Mesenchymal stem cell (in vitro differentiated cells and primary cell): ENCODE results near the gene PAWR.
"Not testable (repeated sequence)": the region's sequence is repeated elsewhere in the genome, so short reads cannot be mapped to it uniquely, and the experiment has no call there.

Experiments
- DNase-seq: peaks from one replicate; pipeline ENCODE4 v3.0.0-alpha.2; 2013
- H2AFZ ChIP-seq: one replicate; pipeline ENCODE4 v1.6.1; 2013; ENCODE audit warnings: low read depth, mild to moderate bottlenecking, control low read depth, inconsistent platforms, low read length, moderate library complexity
- H2AK5ac ChIP-seq: 2 replicates; pipeline ENCODE4 v1.6.1; 2013; ENCODE audit warnings: low read length, moderate library complexity, mild to moderate bottlenecking, inconsistent platforms; ENCODE audit not compliant: severe bottlenecking
- H2BK120ac ChIP-seq: one replicate; pipeline ENCODE4 v1.6.1; 2013; ENCODE audit warnings: low read depth, mild to moderate bottlenecking, inconsistent platforms, low read length, moderate library complexity
- H2BK12ac ChIP-seq, 2 experiments: one replicate each; pipeline ENCODE4 v1.6.1; 2013; ENCODE audit warnings: inconsistent platforms in 2 of 2, low read length in 2 of 2, mild to moderate bottlenecking in 2 of 2, moderate library complexity in 2 of 2, control low read depth in 1 of 2
- H2BK15ac ChIP-seq: one replicate; pipeline ENCODE4 v1.6.1; 2013; ENCODE audit warnings: mild to moderate bottlenecking, low read depth, inconsistent platforms; ENCODE audit not compliant: poor library complexity, severe bottlenecking
- H2BK5ac ChIP-seq: 2 replicates; pipeline ENCODE4 v1.6.1; 2013; ENCODE audit warnings: low read depth, mild to moderate bottlenecking, low read length, control low read depth, inconsistent platforms; ENCODE audit not compliant: poor library complexity, severe bottlenecking
- H3K14ac ChIP-seq, 2 experiments: one replicate each; pipeline ENCODE4 v1.6.1; 2013; ENCODE audit warnings: inconsistent platforms in 2 of 2, low read length in 2 of 2, control low read depth in 1 of 2, mild to moderate bottlenecking in 1 of 2, moderate library complexity in 1 of 2
- H3K18ac ChIP-seq, 2 experiments: one replicate each; pipeline ENCODE4 v1.6.1; 2013; ENCODE audit warnings: inconsistent platforms in 2 of 2, low read length in 2 of 2, control low read depth in 1 of 2, low read depth in 1 of 2, mild to moderate bottlenecking in 1 of 2
- H3K23ac ChIP-seq, 2 experiments: one replicate each; pipeline ENCODE4 v1.6.1; 2013; ENCODE audit warnings: inconsistent platforms in 2 of 2, low read length in 2 of 2, mild to moderate bottlenecking in 2 of 2, moderate library complexity in 2 of 2, control low read depth in 1 of 2
- H3K27ac ChIP-seq: 2 replicates; pipeline ENCODE4 v1.5.1; 2013; ENCODE audit warnings: mild to moderate bottlenecking, moderate library complexity, low read length, control low read depth, inconsistent platforms; ENCODE audit not compliant: poor library complexity, severe bottlenecking
- H3K27me3 ChIP-seq, 2 experiments: 2 replicates each; pipeline versions ENCODE4 v1.6.1 to v1.7.0; 2013; ENCODE audit warnings: low read length in 2 of 2, mild to moderate bottlenecking in 2 of 2, moderate library complexity in 2 of 2, control low read depth in 1 of 2, inconsistent platforms in 1 of 2; ENCODE audit not compliant: control insufficient read depth in 1 of 2, insufficient read depth in 1 of 2
- H3K36me3 ChIP-seq, 2 experiments: 2 replicates each; pipeline versions ENCODE4 v1.6.1 to v1.7.0; 2013; ENCODE audit warnings: low read length in 2 of 2, control low read depth in 1 of 2, inconsistent platforms in 1 of 2, low read depth in 1 of 2, mild to moderate bottlenecking in 1 of 2; ENCODE audit not compliant: insufficient read depth in 2 of 2, control insufficient read depth in 1 of 2
- H3K4ac ChIP-seq, 2 experiments: one replicate each; pipeline ENCODE4 v1.6.1; 2013; ENCODE audit warnings: inconsistent platforms in 2 of 2, low read length in 2 of 2, mild to moderate bottlenecking in 2 of 2, moderate library complexity in 2 of 2, control low read depth in 1 of 2, low read depth in 1 of 2
- H3K4me1 ChIP-seq: 2 replicates; pipeline ENCODE4 v1.6.1; 2013; ENCODE audit warnings: low read depth, low read length, control low read depth; ENCODE audit not compliant: control insufficient read depth, insufficient read depth
- H3K4me2 ChIP-seq: 2 replicates; pipeline ENCODE4 v1.6.1; 2013; ENCODE audit warnings: low read length, mild to moderate bottlenecking, inconsistent platforms; ENCODE audit not compliant: poor library complexity, severe bottlenecking
- H3K4me3 ChIP-seq, 2 experiments: 2 replicates each; pipeline versions ENCODE4 v1.5.1 to v1.7.0; 2013; ENCODE audit warnings: low read length in 2 of 2, mild to moderate bottlenecking in 2 of 2, control low read depth in 1 of 2, low read depth in 1 of 2; ENCODE audit not compliant: insufficient read depth in 1 of 2
- H3K79me1 ChIP-seq: replicated peaks from 2 replicates; pipeline ENCODE4 v1.6.1; 2013; ENCODE audit warnings: mild to moderate bottlenecking, control low read depth, low read length, inconsistent platforms; ENCODE audit not compliant: poor library complexity, severe bottlenecking
- H3K9ac ChIP-seq: 2 replicates; pipeline ENCODE4 v1.7.0; 2013; ENCODE audit warnings: mild to moderate bottlenecking, low read length, moderate library complexity
- H3K9me3 ChIP-seq: 2 replicates; pipeline ENCODE4 v1.7.0; 2013; ENCODE audit warnings: mild to moderate bottlenecking, low read length; ENCODE audit not compliant: control insufficient read depth
- H4K8ac ChIP-seq: one replicate; pipeline ENCODE4 v1.6.1; 2013; ENCODE audit warnings: inconsistent platforms, mild to moderate bottlenecking, low read length, moderate library complexity
- H4K91ac ChIP-seq: one replicate; pipeline ENCODE4 v1.6.1; 2013; ENCODE audit warnings: mild to moderate bottlenecking, low read length, inconsistent platforms
- WGBS: methylation state at CpG from one replicate; pipeline ENCODE4 v1.1.7; 2013; ENCODE audit warnings: mixed read lengths; 5-methylcytosine and 5-hydroxymethylcytosine counted together

The PAWR gene

GRCh38 chr12:79686171-79686570 lies 4.6 kb downstream of the PAWR start:
- Histone ChIP-seq H3K23ac (no peak overlapping the region), H2AK5ac (no peak overlapping the region), H2BK5ac (no peak overlapping the region), H3K4me1 (peaks cover 5% of the 10 kb centered on the region), H3K36me3 (peaks cover 0 to 4% of the 10 kb centered on the region in 2 experiments), H3K9me3 (no peaks in the 10 kb centered on the region), H2BK12ac (no peak overlapping the region), H3K27me3 (no peaks in the 10 kb centered on the region), H3K14ac (no peak overlapping the region), H3K4me3 (no peak overlapping the region), H2BK120ac (no peak overlapping the region), H3K4me2 (peak overlapping the region; percentile 47), H4K91ac (no peak overlapping the region), H2AFZ (no peak overlapping the region), H3K27ac (peak overlapping the region; percentile 35), H3K18ac (no peak overlapping the region), H3K79me1 (no peaks in the 10 kb centered on the region), H4K8ac (no peak overlapping the region), H2BK15ac (no peak overlapping the region), H3K4ac (no peak overlapping the region), H3K9ac (no peak overlapping the region)
- DNase-seq: no peak
- WGBS: 100% methylated on average over 1 of the region's 2 CpGs

GRCh38 chr12:79685068-79685467 lies 5.7 kb downstream of the PAWR start:
- no CpG with 5 or more reads among the region's 1 CpG for WGBS
- Histone ChIP-seq H3K79me1 (no peaks in the 10 kb centered on the region), H2BK120ac (no peak overlapping the region)

DNA sequence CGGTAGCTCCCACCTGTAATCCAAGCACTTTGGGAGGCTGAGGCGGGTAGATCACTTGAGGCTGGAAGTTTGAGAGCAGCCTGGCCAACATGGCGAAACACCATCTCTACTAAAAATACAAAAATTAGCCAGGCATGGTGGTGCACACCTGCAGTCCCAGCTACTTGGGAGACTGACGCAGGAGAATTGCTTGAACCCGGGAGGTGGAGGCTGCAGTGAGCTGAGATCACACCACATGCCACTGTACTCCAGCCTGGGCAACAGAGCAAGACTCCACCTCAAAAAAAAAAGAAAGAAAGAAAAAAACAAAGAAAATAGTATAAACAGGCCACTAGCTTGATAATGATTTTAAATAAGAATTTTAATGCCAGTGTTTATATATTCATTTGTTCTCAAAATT lies 6.4 kb downstream of the PAWR start:
- not testable (repeated sequence) for H3K27ac ChIP-seq, H2AK5ac ChIP-seq, H4K91ac ChIP-seq, DNase-seq, H3K14ac ChIP-seq, H2BK120ac ChIP-seq, H3K4ac ChIP-seq, H2BK15ac ChIP-seq, H3K23ac ChIP-seq, H3K4me3 ChIP-seq, H2BK12ac ChIP-seq, H3K4me1 ChIP-seq, H3K9me3 ChIP-seq, H3K9ac ChIP-seq, H3K27me3 ChIP-seq, H2AFZ ChIP-seq, H3K4me2 ChIP-seq, H3K79me1 ChIP-seq, H2BK5ac ChIP-seq, H3K36me3 ChIP-seq, H3K18ac ChIP-seq, H4K8ac ChIP-seq
- WGBS: 100% methylated on average over 3 of the region's 5 CpGs

More at GRCh38 chr12:79685068-79685467, 5.7 kb downstream of the PAWR start:
- H3K27me3 ChIP-seq: no peaks in the 10 kb centered on the region
- peaks cover 0 to 4% of the 10 kb centered on the region in 2 experiments for H3K36me3 ChIP-seq
- H3K27ac ChIP-seq: peak overlapping the region; percentile 43
- H4K8ac ChIP-seq: no peak overlapping the region
- no peak overlapping the region for H2BK15ac ChIP-seq
- no peak overlapping the region for H2AK5ac ChIP-seq
- H3K4me2 ChIP-seq: peak overlapping the region; percentile 45
- no peaks in the 10 kb centered on the region for H3K9me3 ChIP-seq
- no peak overlapping the region for H3K9ac ChIP-seq
- no peak overlapping the region for H2AFZ ChIP-seq
- DNase-seq: peak; percentile 76
- peaks cover 7% of the 10 kb centered on the region for H3K4me1 ChIP-seq
- no peak overlapping the region for H3K4ac ChIP-seq
- no peak overlapping the region for H2BK5ac ChIP-seq
- no peak overlapping the region for H3K4me3 ChIP-seq
- no peak overlapping the region for H3K23ac ChIP-seq
- no peak overlapping the region for H3K18ac ChIP-seq
- no peak overlapping the region for H2BK12ac ChIP-seq
- H4K91ac ChIP-seq: no peak overlapping the region
- no peak overlapping the region for H3K14ac ChIP-seq

- H3K4me3 ChIP-seq: no peak overlapping the region
- no peak overlapping the region for H2AFZ ChIP-seq
- H4K91ac ChIP-seq: no peak overlapping the region
- no peak overlapping the region for H3K27ac ChIP-seq
- H3K4me1 ChIP-seq: peaks cover 9% of the 10 kb centered on the region
- H3K27me3 ChIP-seq: no peaks in the 10 kb centered on the region
- H3K4me2 ChIP-seq: no peak overlapping the region
- no peak overlapping the region for H3K18ac ChIP-seq
- H3K9ac ChIP-seq: no peak overlapping the region
- no peak overlapping the region for H4K8ac ChIP-seq
- no peak overlapping the region for H2BK5ac ChIP-seq
- H2BK15ac ChIP-seq: no peak overlapping the region
- no peaks in the 10 kb centered on the region for H3K79me1 ChIP-seq
- WGBS: 83% methylated on average over 1 of the region's 1 CpG
- H2BK12ac ChIP-seq: no peak overlapping the region
- H2AK5ac ChIP-seq: no peak overlapping the region
- no peaks in the 10 kb centered on the region for H3K9me3 ChIP-seq
- H3K14ac ChIP-seq: no peak overlapping the region
- no peak overlapping the region for H3K4ac ChIP-seq
- H3K23ac ChIP-seq: no peak overlapping the region
- no peak overlapping the region for H2BK120ac ChIP-seq
- H3K36me3 ChIP-seq: no peaks in the 10 kb centered on the region
- DNase-seq: no peak
Measured at GRCh38 chr12:79682593-79682992, 8.2 kb downstream of the PAWR start.
